K562 (cell line): ENCODE data around the gene FBXL13. TPM values are rescaled to one million over a fixed set of nuclear protein-coding genes. Genes with fewer than 3 reads are reported as not detected.
"Not testable (repeated sequence)": the region's sequence is repeated elsewhere in the genome, so short reads cannot be mapped to it uniquely, and the experiment has no call there.

ENCODE experiments used
- ATAC-seq: fragments of 200-7000 bp; cut with Tn5 transposase; 3 replicates; pipeline ENCODE4 v1.9.1; 2020; ENCODE audit warnings: moderate library complexity
- BruUV-seq: library from RNA; stranded (reverse); fragments of 400-500 nt; replicated peaks from 2 replicates; lab custom pipeline; 2021; lab: Mats Ljungman, UMichigan
- CTCF ChIA-PET: fragments of 300-600 bp; formaldehyde crosslinking; extraction: SDS; loops from one replicate; lab custom pipeline; 2021; ENCODE audit warnings: low intra/inter-chr PET ratio; lab: Yijun Ruan, JAX
- POLR2A ChIA-PET: fragments of 300-600, 350-650 bp; sonication (Branson Sonifier 250); formaldehyde crosslinking; extraction: SDS; loops from one replicate; lab custom pipeline; 2021; ENCODE audit warnings: antibody characterized with exemption, inconsistent platforms; lab: Yijun Ruan, JAX
- DNase-seq, 4 experiments: peaks; one replicate each; pipeline versions ENCODE4 v3.0.0 to v3.0.0-alpha.2; 2011 to 2018; ENCODE audit warnings: low spot score in 3 of 4, mixed read lengths in 3 of 4; ENCODE audit errors: extremely low read depth in 1 of 4
- FAIRE-seq: peaks from 2 replicates; lab custom pipeline; 2011; peaks lifted over from hg19 to GRCh38; lab: Jason Lieb, UNC
- H2AFZ ChIP-seq: 2 replicates; pipeline ENCODE4 v1.6.0; 2011; ENCODE audit warnings: low read depth, low read length, control low read depth, inconsistent platforms
- H3K27ac ChIP-seq: fragments of 200-600 bp; 3 replicates; pipeline ENCODE4 v1.8.0; 2011; ENCODE audit warnings: low read depth, mild to moderate bottlenecking, control low read depth, inconsistent platforms, low read length, moderate library complexity, mixed read lengths; ENCODE audit errors: extremely low read depth
- H3K27me3 ChIP-seq, 2 experiments: fragments of 300-600 bp in 1 of 2; 2 replicates in 1 of 2; 3 replicates in 1 of 2; pipeline versions ENCODE4 v1.6.0 to v1.8.0; 2011; ENCODE audit warnings: inconsistent platforms in 2 of 2, low read length in 2 of 2, mild to moderate bottlenecking in 1 of 2, mixed read lengths in 1 of 2, moderate library complexity in 1 of 2; ENCODE audit not compliant: control insufficient read depth in 2 of 2, insufficient read depth in 2 of 2
- H3K36me3 ChIP-seq: fragments of 300-600 bp; 3 replicates; pipeline ENCODE4 v1.8.0; 2011; ENCODE audit warnings: mild to moderate bottlenecking, low read length, inconsistent platforms; ENCODE audit not compliant: control insufficient read depth, insufficient read depth
- H3K4me1 ChIP-seq, 2 experiments: fragments of 200-600 bp in 1 of 2; replicated peaks in 1 of 2; 2 replicates in 1 of 2; 3 replicates in 1 of 2; pipeline versions ENCODE4 v1.5.1 to v1.8.0; 2011; ENCODE audit warnings: inconsistent platforms in 2 of 2, low read length in 2 of 2, mild to moderate bottlenecking in 1 of 2, mixed read lengths in 1 of 2, moderate library complexity in 1 of 2; ENCODE audit not compliant: control insufficient read depth in 2 of 2, insufficient read depth in 2 of 2
- H3K4me2 ChIP-seq: 2 replicates; pipeline ENCODE4 v1.6.1; 2011; ENCODE audit warnings: low read length, control low read depth, inconsistent platforms, mixed read lengths; ENCODE audit not compliant: insufficient read depth
- H3K4me3 ChIP-seq: fragments of 200-600 bp; sonication (generic), shearing (Covaris generic); 2 replicates; pipeline ENCODE4 v1.5.1; 2016; ENCODE audit warnings: control low read depth, inconsistent platforms
- H3K79me2 ChIP-seq: fragments of 200-600 bp; 3 replicates; pipeline ENCODE4 v1.8.0; 2011; ENCODE audit warnings: low read length, inconsistent platforms; ENCODE audit not compliant: control insufficient read depth, insufficient read depth
- H3K9ac ChIP-seq, 2 experiments: 2 replicates each; pipeline versions ENCODE4 v1.6.0 to v1.6.1; 2011; ENCODE audit warnings: low read depth in 2 of 2, low read length in 2 of 2, control low read depth in 1 of 2, inconsistent platforms in 1 of 2, mild to moderate bottlenecking in 1 of 2, mixed read lengths in 1 of 2; ENCODE audit not compliant: insufficient read depth in 1 of 2
- H3K9me1 ChIP-seq: one replicate; pipeline ENCODE4 v1.6.0; 2011; ENCODE audit warnings: inconsistent platforms, mild to moderate bottlenecking, low read length, moderate library complexity; ENCODE audit not compliant: control insufficient read depth, insufficient read depth
- H3K9me3 ChIP-seq: replicated peaks from 2 replicates; pipeline ENCODE4 v1.5.1; 2011; ENCODE audit warnings: low read depth, low read length, inconsistent platforms; ENCODE audit not compliant: control insufficient read depth, insufficient read depth
- H4K20me1 ChIP-seq: replicated peaks from 2 replicates; pipeline ENCODE4 v1.6.1; 2011; ENCODE audit warnings: low read length, inconsistent platforms, mixed read lengths; ENCODE audit not compliant: control insufficient read depth, insufficient read depth
- CTCFL ChIP-seq: IDR thresholded peaks from 2 replicates; pipeline ENCODE4 v1.6.1; 2011; ENCODE audit warnings: borderline replicate concordance, low read depth, mild to moderate bottlenecking, moderate library complexity, low read length; ENCODE audit not compliant: insufficient read depth, poor library complexity, severe bottlenecking
- HNRNPK ChIP-seq: fragments of 200-400 bp; formaldehyde crosslinking; IDR thresholded peaks from one replicate; pipeline ENCODE4 v1.6.1; 2018; ENCODE audit warnings: mild to moderate bottlenecking, low read depth, low read length; ENCODE audit not compliant: poor library complexity, severe bottlenecking
- MEIS2 ChIP-seq: fragments of 450-650 bp; IDR thresholded peaks from 2 replicates; pipeline ENCODE4 v1.6.1; 2014; ENCODE audit warnings: mild to moderate bottlenecking; ENCODE audit not compliant: partially characterized antibody
- PBX2 ChIP-seq, 2 experiments: IDR thresholded peaks in 1 of 2; conservative IDR thresholded peaks in 1 of 2; 2 replicates each; pipeline ENCODE4 v1.6.1; 2016; ENCODE audit warnings: low read depth in 2 of 2, mild to moderate bottlenecking in 1 of 2, missing compliant biosample characterization in 1 of 2, missing genetic modification characterization in 1 of 2, moderate library complexity in 1 of 2
- PHF21A ChIP-seq: fragments of 450-650 bp; IDR thresholded peaks from 2 replicates; pipeline ENCODE4 v1.6.1; 2017; ENCODE audit warnings: low read depth, borderline replicate concordance
- PKNOX1 ChIP-seq: fragments of 450-650 bp; IDR thresholded peaks from 2 replicates; pipeline ENCODE4 v1.6.1; 2016
- ZNF324 ChIP-seq: fragments of 250-450 bp; sonication (Bioruptor Pico); IDR thresholded peaks from 2 replicates; pipeline ENCODE4 v1.4.0; 2020; ENCODE audit warnings: mild to moderate bottlenecking
- WGBS: fragments of 100-300 bp; shearing (Covaris generic); methylation state at CpG from one replicate; pipeline ENCODE4 v1.1.6; 2016; ENCODE audit warnings: low coverage, mixed read lengths; ENCODE audit not compliant: insufficient coverage; ENCODE audit errors: missing lambda C conversion rate; 5-methylcytosine and 5-hydroxymethylcytosine counted together
- in situ Hi-C: fragments of 300-500 bp; cut with MboI; formaldehyde crosslinking; loops from 4 replicates; pipeline ENCODE4 v1.15.0; 2018; ENCODE audit warnings: inconsistent platforms, mixed read lengths
- intact Hi-C: fragments of 100-400 bp; cut with micrococcal nuclease; formaldehyde crosslinking; loops from 2 replicates; pipeline ENCODE4 v1.14.2; 2022
- polyA plus RNA-seq, 8 experiments: library from polyadenylated mRNA; depleted of rRNA in 4 of 8; stranded (reverse) in 5 of 8; unstranded in 3 of 8; fragments of >200 nt; fragmentation: Nextera tagmentation in 2 of 8; fragmentation: Illumina TruSeq in 1 of 8; extraction: Ambion mirVana in 2 of 8; extraction: Trizol in 1 of 8; gene quantifications; 2 replicates each; pipeline versions ENCODE4 v1.2.1 to v1.2.3, GENCODE V29; 2011 to 2014; ENCODE audit warnings: inconsistent platforms in 1 of 8, missing spikeins in 1 of 8
- total RNA-seq, 7 experiments: library from RNA; depleted of rRNA in 6 of 7; stranded (reverse); fragments of >200 nt in 6 of 7; fragmentation: Illumina TruSeq in 2 of 7; extraction: Trizol in 2 of 7; gene quantifications; 2 replicates each; pipeline versions ENCODE4 v1.2.1 to v1.2.3, GENCODE V29; 2011 to 2021; ENCODE audit warnings: low replicate concordance in 1 of 7

The FBXL13 gene
- total and polyA plus RNA-seq, 9 of the 15 experiments (the other 6 are each of a cell fraction or from before 2014, with no cell fraction given) = 16.3 to 55.0 (median 25.4) TPM

GRCh38 chr7:102908676-102909075 is 165.9 kb downstream of the FBXL13 start (continued):
- TF ChIP-seq PHF21A = no peak
- TF ChIP-seq CTCFL = no peak
- TF ChIP-seq HNRNPK = no peak

GRCh38 chr7:102903576-102903975 is 171.0 kb downstream of the FBXL13 start:
- TF ChIP-seq MEIS2 (peak; percentile 49), PBX2 (tag; conservative IDR thresholded peaks at IDR 0.05; ENCODE audit: low read depth) (peak; percentile 50; the same call in 1 of the 2 replicates), PKNOX1 (peak; percentile 42), ZNF324 (CRISPR knock-in tag) (peak; percentile 96)
- intact Hi-C loops; H3K4me3 ChIP-seq; BruUV-seq; POLR2A ChIA-PET; H3K27me3 ChIP-seq; H3K9me1 ChIP-seq; H2AFZ ChIP-seq; H3K4me2 ChIP-seq; H3K4me1 ChIP-seq; CTCF ChIA-PET; H3K79me2 ChIP-seq; H3K9ac ChIP-seq; H3K27ac ChIP-seq; H4K20me1 ChIP-seq; in situ Hi-C loops; FAIRE-seq; H3K9me3 ChIP-seq; DNase-seq; ATAC-seq; TF ChIP-seq PBX2 (CRISPR knock-in tag; IDR thresholded peaks at IDR 0.05; ENCODE audit: low read depth): not testable (repeated sequence)
- 95% methylated on average over 1 of the region's 1 CpG for WGBS
- H3K36me3 ChIP-seq = peaks cover 25% of the 10 kb centered on the region; the same call in 2 of the 3 replicates
